GM19238 (cell line): ENCODE results near the gene TRIO.
"Not testable (repeated sequence)": the region's sequence is repeated elsewhere in the genome, so short reads cannot be mapped to it uniquely, and the experiment has no call there.

Experiments used
- DNase-seq: peaks from one replicate; pipeline ENCODE4 v3.0.0; 2011; ENCODE audit warnings: low spot score; ENCODE audit not compliant: insufficient read length

The TRIO gene

GRCh38 chr5:14528115-14528514, 385.0 kb downstream of the TRIO start:
- no peak for DNase-seq

DNA sequence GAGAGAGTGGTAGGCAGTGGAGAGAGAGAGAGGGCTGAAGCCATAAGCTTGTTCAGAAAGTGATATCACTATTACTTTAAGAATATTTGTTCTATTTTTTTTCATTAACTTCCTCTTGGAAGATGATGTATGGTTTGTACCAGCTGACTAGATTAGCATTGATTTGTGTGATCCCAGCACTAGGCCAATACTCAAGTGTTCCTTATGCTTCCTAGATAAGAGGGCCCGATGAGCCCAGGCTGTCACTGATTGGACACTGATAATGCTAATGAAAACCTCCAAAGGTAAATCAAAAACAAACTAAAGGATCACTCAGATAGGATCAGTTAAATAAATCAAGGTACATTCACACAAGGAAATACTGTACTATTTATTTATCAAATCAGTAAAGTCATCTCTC, 385.8 kb downstream of the TRIO start:
- DNase-seq, result no peak

DNA sequence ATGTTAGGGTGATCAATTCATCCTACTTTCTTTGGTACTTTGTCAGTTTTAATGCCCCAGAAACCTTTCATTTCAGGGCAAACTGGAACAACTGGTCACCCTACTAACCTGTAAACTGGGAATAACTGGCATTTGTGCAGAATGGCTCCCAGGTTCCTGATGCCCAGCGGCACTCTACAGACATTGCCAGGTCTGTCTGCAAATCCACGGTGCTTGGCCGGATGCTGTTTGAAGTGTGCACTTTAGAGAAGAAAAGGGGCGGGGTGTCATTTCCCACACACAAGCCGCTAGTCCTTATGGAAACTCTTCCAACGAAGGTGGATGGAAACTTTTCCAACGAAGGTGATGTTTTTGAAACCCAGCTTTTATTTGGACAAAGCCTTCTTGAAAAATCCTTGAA, 388.5 kb downstream of the TRIO start:
- no peak for DNase-seq

DNA sequence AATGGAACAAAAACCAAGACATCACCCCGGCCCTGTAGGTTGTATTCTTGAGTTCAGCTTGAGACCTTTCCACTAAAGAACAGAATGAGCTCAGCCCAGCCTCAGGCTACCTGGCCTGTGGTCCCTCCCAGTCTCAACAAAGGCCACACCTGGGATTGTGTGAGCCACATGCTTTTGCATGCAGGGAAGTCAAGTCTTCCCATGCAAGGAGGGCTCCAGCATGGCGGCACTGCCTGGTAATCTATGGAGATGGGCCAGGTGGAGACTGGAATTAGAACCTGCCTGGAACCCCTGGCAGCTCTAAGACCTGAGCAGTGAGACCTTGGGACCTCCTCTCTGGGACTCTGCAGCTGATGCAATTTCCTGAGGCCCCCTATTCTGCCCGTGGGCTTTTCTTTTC, 389.0 kb downstream of the TRIO start:
- no peak for DNase-seq

GRCh38 chr5:14534773-14535172, 391.6 kb downstream of the TRIO start:
- DNase-seq, result no peak

DNA sequence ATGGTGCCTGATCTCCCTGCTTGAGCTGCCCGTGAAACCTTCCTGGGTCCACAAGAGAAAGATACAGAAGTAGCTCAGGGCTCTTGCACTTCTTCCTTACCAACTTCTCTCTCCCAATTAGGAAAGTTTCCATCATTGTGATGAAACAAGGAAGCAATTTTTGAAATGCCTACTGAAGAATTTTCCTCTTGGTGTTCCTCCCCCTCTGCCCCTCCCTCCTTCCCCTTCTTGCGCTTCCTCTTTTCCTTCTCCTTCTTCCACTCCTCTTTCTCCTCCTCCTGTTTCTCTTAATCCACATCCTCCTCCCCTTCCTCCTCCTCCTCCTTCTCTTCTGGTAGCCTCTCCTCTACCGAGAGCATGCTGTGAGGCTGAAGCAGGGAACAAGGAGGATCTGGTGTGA, 402.2 kb downstream of the TRIO start:
- DNase-seq, result no peak

DNA sequence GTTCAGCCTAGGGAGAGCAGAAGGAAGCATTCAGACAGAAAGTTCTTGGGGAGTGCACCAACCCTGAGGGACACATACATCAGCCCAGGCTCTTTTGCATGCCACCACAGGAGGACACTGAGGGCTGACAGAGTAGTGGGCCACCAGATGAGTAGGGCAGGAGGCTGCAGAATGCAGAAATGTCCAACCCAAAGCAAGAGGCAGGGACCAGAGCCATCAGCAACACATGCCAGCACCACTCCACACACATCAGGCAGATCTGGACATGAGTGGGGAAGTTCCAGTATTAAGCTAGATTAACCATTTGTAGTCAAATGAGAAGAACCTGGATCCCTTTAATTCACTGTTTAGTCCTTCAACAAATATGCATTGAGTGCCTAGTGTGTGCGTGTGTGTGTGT, 402.7 kb downstream of the TRIO start:
- no peak for DNase-seq

- DNase-seq, result no peak
Observed at GRCh38 chr5:14547666-14548065, 404.5 kb downstream of the TRIO start.

GRCh38 chr5:14551211-14551610, 408.1 kb downstream of the TRIO start:
- no peak for DNase-seq

DNA sequence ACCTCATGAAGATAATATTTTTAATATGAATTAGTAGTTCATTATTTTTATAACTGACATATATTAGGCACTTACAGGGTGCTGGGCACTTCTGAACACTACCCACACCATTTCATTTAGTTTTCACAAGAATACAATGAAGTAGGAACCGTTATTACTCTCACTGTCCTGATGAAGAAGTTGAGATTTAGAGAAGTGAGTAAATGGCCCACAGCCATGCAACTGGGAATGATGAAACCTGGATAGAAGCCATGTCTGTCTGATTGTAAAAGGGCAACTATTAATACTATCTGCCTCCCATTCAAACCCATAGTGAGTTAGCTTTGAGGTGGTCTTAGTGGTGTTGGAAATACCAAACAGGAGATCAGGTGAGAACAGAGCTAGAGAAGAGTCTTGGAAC, 408.9 kb downstream of the TRIO start:
- no peak for DNase-seq

DNA sequence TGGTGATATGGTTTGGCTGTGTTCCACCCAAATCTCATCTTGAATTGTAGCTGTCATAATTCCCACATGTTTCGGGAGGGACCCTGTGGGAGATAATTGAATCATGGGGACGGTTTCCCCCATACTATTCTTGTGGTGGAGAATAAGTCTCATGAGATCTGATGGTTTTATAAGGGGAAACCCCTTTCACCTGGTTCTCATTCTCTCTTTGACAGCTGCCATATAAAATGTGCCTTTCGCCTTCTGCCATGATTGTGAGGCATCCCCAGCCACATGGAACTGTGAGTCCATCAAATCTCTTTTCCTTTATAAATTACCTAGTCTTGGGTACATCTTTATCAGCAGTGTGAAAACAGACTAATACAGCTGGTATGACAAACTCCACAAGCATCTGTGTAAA, 411.1 kb downstream of the TRIO start:
- DNase-seq, result not testable (repeated sequence)

DNA sequence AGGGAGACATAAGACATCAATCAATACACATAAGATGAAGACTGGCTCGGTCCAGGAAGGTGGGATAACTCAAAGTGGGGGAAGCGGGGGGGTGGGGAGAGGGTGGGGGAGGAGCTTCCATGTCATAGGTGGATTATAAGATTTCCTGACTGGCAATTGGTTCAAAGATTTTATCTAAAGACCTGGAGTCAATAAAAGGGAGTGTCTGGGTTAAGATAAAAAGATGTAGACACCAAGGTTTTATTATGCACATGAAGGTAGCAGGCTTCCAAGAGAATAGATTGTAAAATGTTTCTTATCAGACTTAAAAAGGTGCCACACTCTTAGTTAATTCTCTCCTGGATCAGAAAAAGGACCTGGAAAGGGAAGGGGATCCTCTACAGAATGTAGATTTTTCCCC, 412.9 kb downstream of the TRIO start:
- no peak for DNase-seq

DNA sequence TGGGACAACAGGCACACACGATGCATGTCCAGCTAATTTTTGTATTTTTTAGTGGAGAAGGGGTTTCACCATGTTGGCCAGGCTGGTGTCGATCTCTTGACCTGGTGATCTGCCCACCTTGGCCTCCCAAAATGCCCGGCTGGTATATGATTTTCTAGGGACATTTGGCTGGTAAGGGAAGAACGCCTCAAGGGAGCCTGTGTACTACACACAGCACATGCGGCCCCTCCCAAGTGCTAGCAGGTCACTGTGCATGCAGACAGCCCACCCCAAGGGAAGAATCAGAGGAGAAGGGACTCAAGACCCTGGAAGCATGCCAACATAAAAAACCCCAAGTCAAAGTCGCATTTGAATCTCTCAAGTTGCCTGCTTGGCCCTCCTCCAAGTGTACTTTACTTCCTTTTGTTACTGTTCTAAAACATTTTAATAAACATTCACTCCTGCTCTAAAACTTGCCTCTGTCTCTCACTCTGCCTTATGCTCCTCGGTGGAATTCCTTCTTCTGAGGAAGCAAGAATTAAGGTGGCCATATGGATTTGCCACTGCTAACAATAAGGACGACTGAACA, 414.1 kb downstream of the TRIO start:
- DNase-seq, result no peak

DNA sequence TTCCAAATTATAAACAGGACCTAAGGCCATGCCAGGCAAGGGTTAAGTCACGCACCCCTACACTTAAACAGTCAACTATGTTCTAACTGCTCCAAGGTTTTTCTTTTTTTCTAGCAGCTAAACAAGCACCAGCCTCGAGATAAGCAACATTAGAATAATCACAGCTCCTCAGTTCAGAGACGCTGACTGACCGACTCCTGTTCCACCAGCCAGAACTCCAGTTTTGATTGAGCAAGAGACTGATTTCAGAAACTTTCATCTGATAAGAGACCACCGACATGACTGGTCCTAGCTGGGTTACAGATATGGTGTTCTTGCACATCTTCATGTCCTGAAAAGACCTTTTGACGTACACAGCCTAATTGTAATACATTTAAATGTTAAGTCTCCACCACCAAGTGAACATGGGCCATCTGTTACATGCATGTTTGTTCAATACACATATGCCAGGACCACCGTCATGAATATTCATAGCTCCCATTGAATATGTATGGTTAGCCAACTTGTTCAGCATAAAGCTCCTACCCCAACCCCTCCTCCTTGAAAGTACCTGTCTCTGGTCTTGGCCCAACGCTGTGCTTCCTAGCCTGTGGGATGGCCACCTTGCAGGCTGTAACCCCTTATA, 414.8 kb downstream of the TRIO start:
- no peak for DNase-seq
